WERI-Rb-1 (cell line): Measurements from ENCODE around the gene APBB1IP.
"Not testable (repeated sequence)": the region's sequence is repeated elsewhere in the genome, so short reads cannot be mapped to it uniquely, and the experiment has no call there.

Experiments
- DNase-seq: peaks from one replicate; pipeline ENCODE4 v3.0.0-alpha.2; 2020
- H3K27ac ChIP-seq: fragments of 250-450 bp; sonication (Bioruptor Pico); 2 replicates; pipeline ENCODE4 v1.5.1; 2020; ENCODE audit warnings: mild to moderate bottlenecking, moderate library complexity
- H3K27me3 ChIP-seq: fragments of 250-450 bp; sonication (Bioruptor Pico); 2 replicates; pipeline ENCODE4 v1.5.1; 2021; ENCODE audit warnings: mild to moderate bottlenecking, low read depth, moderate library complexity; ENCODE audit not compliant: insufficient read depth, severe bottlenecking
- H3K36me3 ChIP-seq: fragments of 250-450 bp; sonication (Bioruptor Pico); 2 replicates; pipeline ENCODE4 v1.5.1; 2020; ENCODE audit warnings: mild to moderate bottlenecking, moderate library complexity
- H3K4me3 ChIP-seq: 2 replicates; pipeline ENCODE4 v1.5.1; 2011; ENCODE audit warnings: low read depth, mild to moderate bottlenecking, control low read depth, low read length
- H3K9me3 ChIP-seq: fragments of 250-450 bp; sonication (Bioruptor Pico); 2 replicates; pipeline ENCODE4 v1.5.1; 2021; ENCODE audit warnings: mild to moderate bottlenecking, moderate library complexity; ENCODE audit not compliant: severe bottlenecking
- CTCF ChIP-seq: IDR thresholded peaks from 2 replicates; pipeline ENCODE4 v1.5.1; 2011; ENCODE audit warnings: low read depth, mild to moderate bottlenecking, control low read depth, inconsistent platforms, low read length

APBB1IP gene

GRCh38 chr10:26586211-26586610 lies 148.1 kb downstream of the APBB1IP start:
- Histone ChIP-seq H3K27me3 (no peaks in the 10 kb centered on the region), H3K27ac (no peak overlapping the region), H3K4me3 (no peak overlapping the region), H3K9me3 (no peaks in the 10 kb centered on the region), H3K36me3 (no peaks in the 10 kb centered on the region)
- no peak for TF ChIP-seq CTCF
- DNase-seq: no peak

GRCh38 chr10:26588611-26589010 lies 150.5 kb downstream of the APBB1IP start:
- no peak overlapping the region for H3K27ac ChIP-seq
- no peaks in the 10 kb centered on the region for H3K36me3 ChIP-seq
- no peaks in the 10 kb centered on the region for H3K9me3 ChIP-seq
- TF ChIP-seq CTCF: no peak
- DNase-seq: no peak
- no peaks in the 10 kb centered on the region for H3K27me3 ChIP-seq
- H3K4me3 ChIP-seq: no peak overlapping the region

GRCh38 chr10:26589813-26590212 lies 151.7 kb downstream of the APBB1IP start:
- not testable (repeated sequence) for H3K27ac ChIP-seq, DNase-seq, H3K9me3 ChIP-seq, H3K27me3 ChIP-seq, H3K4me3 ChIP-seq, H3K36me3 ChIP-seq

GRCh38 chr10:26593896-26594295 lies 155.8 kb downstream of the APBB1IP start:
- DNase-seq: no peak
- Histone ChIP-seq H3K36me3 (no peaks in the 10 kb centered on the region), H3K4me3 (no peak overlapping the region), H3K27me3 (no peaks in the 10 kb centered on the region), H3K27ac (no peak overlapping the region), H3K9me3 (no peaks in the 10 kb centered on the region)
- no peak for TF ChIP-seq CTCF

GRCh38 chr10:26603283-26603682 lies 165.1 kb downstream of the APBB1IP start:
- not testable (repeated sequence) for DNase-seq, H3K27ac ChIP-seq, H3K36me3 ChIP-seq, H3K27me3 ChIP-seq, H3K4me3 ChIP-seq, H3K9me3 ChIP-seq

GRCh38 chr10:26604320-26605093 lies 166.4 kb downstream of the APBB1IP start:
- not testable (repeated sequence) for H3K4me3 ChIP-seq, DNase-seq, H3K27ac ChIP-seq, H3K36me3 ChIP-seq, H3K9me3 ChIP-seq, H3K27me3 ChIP-seq

- TF ChIP-seq CTCF: peak; percentile 20; the same call in 1 of the 2 replicates
- not testable (repeated sequence) for H3K27me3 ChIP-seq, H3K9me3 ChIP-seq, H3K36me3 ChIP-seq, H3K27ac ChIP-seq, H3K4me3 ChIP-seq, DNase-seq
These were observed 168.3 kb downstream of the APBB1IP start for GRCh38 chr10:26606389-26606877.
